GM12878 (cell line): ENCODE results near the gene CTCFL.

ENCODE experiments used
- TF ChIP-seq, protein P1 (sequence below), 3 experiments: IDR thresholded peaks in 2 of 3; conservative IDR thresholded peaks in 1 of 3; 2 replicates each; pipeline ENCODE4 v1.5.1; 2011; ENCODE audit warnings: low read depth in 3 of 3, low read length in 3 of 3, mild to moderate bottlenecking in 3 of 3, control low read depth in 2 of 3, moderate library complexity in 2 of 3, inconsistent platforms in 1 of 3, mixed read lengths in 1 of 3; ENCODE audit not compliant: control insufficient read depth in 2 of 3, insufficient read depth in 1 of 3; ENCODE audit errors: extremely low read depth in 1 of 3
- TF ChIP-seq, protein P2 (sequence below): IDR thresholded peaks from 2 replicates; pipeline ENCODE4 v1.6.1; 2011; ENCODE audit warnings: low read depth, mild to moderate bottlenecking, low read length, moderate library complexity, borderline replicate concordance; ENCODE audit errors: extremely low read depth

DNA sequence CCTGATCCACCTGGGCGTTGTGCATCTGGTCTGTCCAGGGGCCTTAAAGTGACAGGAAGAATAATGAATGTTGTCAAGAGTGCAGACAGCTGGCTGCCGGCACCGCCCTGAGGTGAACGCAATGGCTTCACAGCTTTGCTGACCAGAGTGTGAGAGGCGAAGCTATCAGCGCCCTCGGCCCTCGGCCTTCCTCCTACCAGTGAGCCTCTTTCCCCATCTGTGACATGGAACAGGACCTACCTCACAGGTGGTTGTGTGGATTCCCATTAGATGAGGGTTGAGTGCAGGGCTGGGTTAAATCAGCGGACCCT lies 54.8 kb downstream of the CTCFL start:
- TF ChIP-seq, protein P1, sequence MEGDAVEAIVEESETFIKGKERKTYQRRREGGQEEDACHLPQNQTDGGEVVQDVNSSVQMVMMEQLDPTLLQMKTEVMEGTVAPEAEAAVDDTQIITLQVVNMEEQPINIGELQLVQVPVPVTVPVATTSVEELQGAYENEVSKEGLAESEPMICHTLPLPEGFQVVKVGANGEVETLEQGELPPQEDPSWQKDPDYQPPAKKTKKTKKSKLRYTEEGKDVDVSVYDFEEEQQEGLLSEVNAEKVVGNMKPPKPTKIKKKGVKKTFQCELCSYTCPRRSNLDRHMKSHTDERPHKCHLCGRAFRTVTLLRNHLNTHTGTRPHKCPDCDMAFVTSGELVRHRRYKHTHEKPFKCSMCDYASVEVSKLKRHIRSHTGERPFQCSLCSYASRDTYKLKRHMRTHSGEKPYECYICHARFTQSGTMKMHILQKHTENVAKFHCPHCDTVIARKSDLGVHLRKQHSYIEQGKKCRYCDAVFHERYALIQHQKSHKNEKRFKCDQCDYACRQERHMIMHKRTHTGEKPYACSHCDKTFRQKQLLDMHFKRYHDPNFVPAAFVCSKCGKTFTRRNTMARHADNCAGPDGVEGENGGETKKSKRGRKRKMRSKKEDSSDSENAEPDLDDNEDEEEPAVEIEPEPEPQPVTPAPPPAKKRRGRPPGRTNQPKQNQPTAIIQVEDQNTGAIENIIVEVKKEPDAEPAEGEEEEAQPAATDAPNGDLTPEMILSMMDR (IDR thresholded peaks at IDR 0.05 in 2 of 3, conservative IDR thresholded peaks at IDR 0.05 in 1 of 3; ENCODE audit: control insufficient read depth in 2 of 3, extremely low read depth in 1 of 3, insufficient read depth in 1 of 3, low read depth in 3 of 3, low read length in 3 of 3), result no peak
- TF ChIP-seq, protein P2, sequence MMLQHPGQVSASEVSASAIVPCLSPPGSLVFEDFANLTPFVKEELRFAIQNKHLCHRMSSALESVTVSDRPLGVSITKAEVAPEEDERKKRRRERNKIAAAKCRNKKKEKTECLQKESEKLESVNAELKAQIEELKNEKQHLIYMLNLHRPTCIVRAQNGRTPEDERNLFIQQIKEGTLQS, result no peak
